Measurements from ENCODE around the gene SPATS2L. TPM values are rescaled to one million over a fixed set of nuclear protein-coding genes. Genes with fewer than 3 reads are reported as not detected.

Gene SPATS2L
- polyA plus RNA-seq, 2 of the 4 experiments (the other 2 are of a cell fraction), result 85.2 to 202 TPM

DNA sequence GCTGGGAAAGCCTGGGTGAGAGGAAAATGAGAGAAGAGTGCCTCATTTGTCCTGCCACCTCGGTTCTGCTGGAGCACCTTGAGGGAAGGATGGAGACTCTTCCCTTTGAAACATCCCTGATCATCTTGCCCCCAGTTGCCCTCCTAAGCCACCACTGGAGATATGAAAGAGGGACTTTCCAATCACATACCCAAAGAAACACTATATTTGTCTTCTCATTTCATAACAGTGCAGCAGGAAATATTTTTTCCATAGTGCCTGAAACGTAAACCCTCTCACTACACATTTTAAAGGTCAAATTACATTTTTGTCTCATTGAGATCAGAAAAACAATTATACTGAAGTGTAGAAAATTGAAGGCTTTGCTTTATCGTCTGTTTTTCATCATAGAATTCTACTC is 140.1 kb downstream of the SPATS2L start:
- ChIA-PET POLR2A (no interaction called here), CTCF (no interaction called here)
- no peak for FAIRE-seq
- Histone ChIP-seq H3K27ac (no peak overlapping the region), H3K4me1 (0 out of 3 replicates have a peak, but pooled peaks cover 5% of the 10 kb centered on the region), H3K9me3 (no peaks in the 10 kb centered on the region), H3K4me3 (no peak overlapping the region), H3K4me2 (no peak overlapping the region)
- no peak for ATAC-seq
- WGBS (ENCODE audit: missing lambda C conversion rate), result 76% methylated on average over 3 of the region's 3 CpGs
- TF ChIP-seq JUNB (IDR thresholded peaks at IDR 0.05), result no peak
- TF ChIP-seq HOXB13 (CRISPR knock-in tag; IDR thresholded peaks at IDR 0.05; ENCODE audit: low read depth), result no peak
- TF ChIP-seq, protein P1, sequence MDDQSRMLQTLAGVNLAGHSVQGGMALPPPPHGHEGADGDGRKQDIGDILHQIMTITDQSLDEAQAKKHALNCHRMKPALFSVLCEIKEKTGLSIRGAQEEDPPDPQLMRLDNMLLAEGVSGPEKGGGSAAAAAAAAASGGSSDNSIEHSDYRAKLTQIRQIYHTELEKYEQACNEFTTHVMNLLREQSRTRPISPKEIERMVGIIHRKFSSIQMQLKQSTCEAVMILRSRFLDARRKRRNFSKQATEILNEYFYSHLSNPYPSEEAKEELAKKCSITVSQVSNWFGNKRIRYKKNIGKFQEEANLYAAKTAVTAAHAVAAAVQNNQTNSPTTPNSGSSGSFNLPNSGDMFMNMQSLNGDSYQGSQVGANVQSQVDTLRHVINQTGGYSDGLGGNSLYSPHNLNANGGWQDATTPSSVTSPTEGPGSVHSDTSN (IDR thresholded peaks at IDR 0.05), result no peak
- no peak for TF ChIP-seq FOXS1 (CRISPR knock-in tag; IDR thresholded peaks at IDR 0.05)
- TF ChIP-seq, protein P2, sequence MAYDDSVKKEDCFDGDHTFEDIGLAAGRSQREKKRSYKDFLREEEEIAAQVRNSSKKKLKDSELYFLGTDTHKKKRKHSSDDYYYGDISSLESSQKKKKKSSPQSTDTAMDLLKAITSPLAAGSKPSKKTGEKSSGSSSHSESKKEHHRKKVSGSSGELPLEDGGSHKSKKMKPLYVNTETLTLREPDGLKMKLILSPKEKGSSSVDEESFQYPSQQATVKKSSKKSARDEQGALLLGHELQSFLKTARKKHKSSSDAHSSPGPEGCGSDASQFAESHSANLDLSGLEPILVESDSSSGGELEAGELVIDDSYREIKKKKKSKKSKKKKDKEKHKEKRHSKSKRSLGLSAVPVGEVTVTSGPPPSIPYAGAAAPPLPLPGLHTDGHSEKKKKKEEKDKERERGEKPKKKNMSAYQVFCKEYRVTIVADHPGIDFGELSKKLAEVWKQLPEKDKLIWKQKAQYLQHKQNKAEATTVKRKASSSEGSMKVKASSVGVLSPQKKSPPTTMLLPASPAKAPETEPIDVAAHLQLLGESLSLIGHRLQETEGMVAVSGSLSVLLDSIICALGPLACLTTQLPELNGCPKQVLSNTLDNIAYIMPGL (CRISPR knock-in tag; IDR thresholded peaks at IDR 0.05; ENCODE audit: borderline replicate concordance), result no peak
- TF ChIP-seq SREBF2 (IDR thresholded peaks at IDR 0.05), result no peak
- TF ChIP-seq, protein P3, sequence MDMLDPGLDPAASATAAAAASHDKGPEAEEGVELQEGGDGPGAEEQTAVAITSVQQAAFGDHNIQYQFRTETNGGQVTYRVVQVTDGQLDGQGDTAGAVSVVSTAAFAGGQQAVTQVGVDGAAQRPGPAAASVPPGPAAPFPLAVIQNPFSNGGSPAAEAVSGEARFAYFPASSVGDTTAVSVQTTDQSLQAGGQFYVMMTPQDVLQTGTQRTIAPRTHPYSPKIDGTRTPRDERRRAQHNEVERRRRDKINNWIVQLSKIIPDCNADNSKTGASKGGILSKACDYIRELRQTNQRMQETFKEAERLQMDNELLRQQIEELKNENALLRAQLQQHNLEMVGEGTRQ (IDR thresholded peaks at IDR 0.05), result no peak
- no peak for TF ChIP-seq RCOR1 (IDR thresholded peaks at IDR 0.05; ENCODE audit: low read depth, low read length)
- TF ChIP-seq HEYL (CRISPR knock-in tag; IDR thresholded peaks at IDR 0.05), result no peak
- no peak for TF ChIP-seq EP300 (IDR thresholded peaks at IDR 0.05)
- TF ChIP-seq EHMT2 (IDR thresholded peaks at IDR 0.05; ENCODE audit: low read depth), result no peak
- no peak for TF ChIP-seq NFE2L2 (conservative IDR thresholded peaks at IDR 0.05; ENCODE audit: low read length)
- TF ChIP-seq, protein P4, sequence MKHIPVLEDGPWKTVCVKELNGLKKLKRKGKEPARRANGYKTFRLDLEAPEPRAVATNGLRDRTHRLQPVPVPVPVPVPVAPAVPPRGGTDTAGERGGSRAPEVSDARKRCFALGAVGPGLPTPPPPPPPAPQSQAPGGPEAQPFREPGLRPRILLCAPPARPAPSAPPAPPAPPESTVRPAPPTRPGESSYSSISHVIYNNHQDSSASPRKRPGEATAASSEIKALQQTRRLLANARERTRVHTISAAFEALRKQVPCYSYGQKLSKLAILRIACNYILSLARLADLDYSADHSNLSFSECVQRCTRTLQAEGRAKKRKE (CRISPR knock-in tag; IDR thresholded peaks at IDR 0.05; ENCODE audit: low read depth), result no peak
- no peak for TF ChIP-seq MAZ (IDR thresholded peaks at IDR 0.05; ENCODE audit: borderline replicate concordance, low read depth, low read length)
- no peak for TF ChIP-seq RFX5 (IDR thresholded peaks at IDR 0.05)
- TF ChIP-seq TP53 (CRISPR knock-in tag; IDR thresholded peaks at IDR 0.05), result no peak
- no peak for DNase-seq (ENCODE audit: low read depth in 1 of 2, low spot score in 1 of 2)

DNA sequence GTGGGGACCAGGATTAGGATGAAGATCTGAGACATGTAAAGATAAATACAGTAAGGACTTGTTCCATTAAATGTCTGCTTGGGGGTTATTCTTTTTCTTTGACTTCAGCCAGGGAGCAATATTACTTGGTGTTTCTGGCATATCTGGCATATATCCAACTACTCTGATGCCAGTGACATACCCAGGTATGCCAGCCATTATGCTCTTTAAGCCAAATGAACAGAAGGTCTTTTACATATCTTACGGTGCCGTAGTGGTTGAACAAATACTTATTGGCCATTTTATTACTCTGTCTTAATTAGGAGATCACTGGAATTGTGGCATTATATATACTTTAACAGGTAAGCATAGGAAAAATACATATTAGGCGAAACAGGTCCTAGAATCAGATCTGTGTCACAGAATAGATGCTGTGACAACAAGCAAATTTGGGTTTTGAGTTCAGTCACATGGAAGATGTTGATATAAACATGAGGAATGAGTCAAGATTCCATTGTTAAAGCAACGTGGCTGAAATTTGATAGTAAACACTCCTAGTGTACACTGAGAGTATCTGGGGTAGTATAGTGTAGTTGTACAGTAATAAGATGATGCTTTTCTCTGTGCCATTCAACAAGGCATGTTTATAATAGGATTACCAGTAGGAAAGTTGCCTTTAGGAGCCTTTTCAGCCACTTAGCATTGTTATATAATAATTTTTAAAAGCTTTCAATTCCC is 140.8 kb downstream of the SPATS2L start:
- CTCF ChIA-PET, result interaction anchor here (0.6 to 0.9 kb wide), 3 partner anchors 23 to 1830 kb away, joined by 3 to 4 read pairs (median 4); no protein-coding TSS in a partner anchor
- POLR2A ChIA-PET, result no interaction called here
- no peak overlapping the region for H3K4me3 ChIP-seq
- WGBS (ENCODE audit: missing lambda C conversion rate), result 77% methylated on average over 4 of the region's 4 CpGs
- TF ChIP-seq NFE2L2 (conservative IDR thresholded peaks at IDR 0.05; ENCODE audit: low read length), result no peak
- no peak for TF ChIP-seq EHF (CRISPR knock-in tag; IDR thresholded peaks at IDR 0.05)
- TF ChIP-seq, protein P5, sequence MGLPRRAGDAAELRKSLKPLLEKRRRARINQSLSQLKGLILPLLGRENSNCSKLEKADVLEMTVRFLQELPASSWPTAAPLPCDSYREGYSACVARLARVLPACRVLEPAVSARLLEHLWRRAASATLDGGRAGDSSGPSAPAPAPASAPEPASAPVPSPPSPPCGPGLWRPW (IDR thresholded peaks at IDR 0.05), result no peak
- TF ChIP-seq RFX5 (IDR thresholded peaks at IDR 0.05), result no peak
- TF ChIP-seq RCOR1 (IDR thresholded peaks at IDR 0.05; ENCODE audit: low read depth, low read length), result no peak
- TF ChIP-seq, protein P6, sequence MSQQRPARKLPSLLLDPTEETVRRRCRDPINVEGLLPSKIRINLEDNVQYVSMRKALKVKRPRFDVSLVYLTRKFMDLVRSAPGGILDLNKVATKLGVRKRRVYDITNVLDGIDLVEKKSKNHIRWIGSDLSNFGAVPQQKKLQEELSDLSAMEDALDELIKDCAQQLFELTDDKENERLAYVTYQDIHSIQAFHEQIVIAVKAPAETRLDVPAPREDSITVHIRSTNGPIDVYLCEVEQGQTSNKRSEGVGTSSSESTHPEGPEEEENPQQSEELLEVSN (IDR thresholded peaks at IDR 0.05; ENCODE audit: borderline replicate concordance, low read depth), result no peak
- TF ChIP-seq FOXS1 (CRISPR knock-in tag; IDR thresholded peaks at IDR 0.05), result no peak
- no peak for TF ChIP-seq ZFP36 (IDR thresholded peaks at IDR 0.05; ENCODE audit: borderline replicate concordance, partially characterized antibody)
- no peak for TF ChIP-seq HEYL (CRISPR knock-in tag; IDR thresholded peaks at IDR 0.05)
- TF ChIP-seq, protein P3 (IDR thresholded peaks at IDR 0.05), result no peak
- no peak for TF ChIP-seq CEBPB (IDR thresholded peaks at IDR 0.05)
- TF ChIP-seq MAZ (IDR thresholded peaks at IDR 0.05; ENCODE audit: borderline replicate concordance, low read depth, low read length), result no peak
- TF ChIP-seq MYC (IDR thresholded peaks at IDR 0.05; ENCODE audit: borderline replicate concordance, low read length), result no peak
- no peak for TF ChIP-seq PHF8 (IDR thresholded peaks at IDR 0.05; ENCODE audit: borderline replicate concordance, low read depth)
- H3K4me2 ChIP-seq, result no peak overlapping the region
- FAIRE-seq (no peak), ATAC-seq (no peak), DNase-seq (ENCODE audit: low read depth in 1 of 2, low spot score in 1 of 2) (no peak)
- H3K9me3 ChIP-seq, result no peaks in the 10 kb centered on the region
- H3K27ac ChIP-seq, result no peak overlapping the region
- H3K4me1 ChIP-seq, result 0 out of 3 replicates have a peak, but pooled peaks cover 1% of the 10 kb centered on the region

All from A549 (cell line).